ENCODE measurements around the gene PREP. TPM values are rescaled to one million over a fixed set of nuclear protein-coding genes. Genes with fewer than 3 reads are reported as not detected.

PREP gene
- 33.7 to 38.8 TPM (median 36.4 TPM) in 5 replicates for total RNA-seq (2022; extraction: Qiagen RNA extraction)

GRCh38 chr6:105402939-105403935 lies at the start of gene PREP:
Gene PREP (minus strand): TSS chr6:105403082. CDS start chr6:105402891, 191 bp downstream.

Other genes starting within 250 kb of the PREP start
- 21.9 to 23.9 TPM (median 23.1 TPM) in 5 replicates for gene POPDC3, start 223.1 kb downstream of the PREP start, total RNA-seq (2022; extraction: Qiagen RNA extraction)

Measured in A549 treated with Hydrocortisone at 1 μM for 4 hours (cell line).